HG02763 (cell line): ENCODE measurements around the gene RUFY3.
"Not testable (repeated sequence)": the region's sequence is repeated elsewhere in the genome, so short reads cannot be mapped to it uniquely, and the experiment has no call there.

ENCODE experiments used
- ATAC-seq: cut with Tn5 transposase; IDR thresholded peaks from one replicate; pipeline ENCODE4 v1.9.1; 2021; ENCODE audit warnings: mild to moderate bottlenecking, moderate library complexity; ENCODE audit not compliant: unreplicated experiment

RUFY3 gene

GRCh38 chr4:70705183-70706043 is 16.4 kb upstream of the RUFY3 start:
- peak; percentile 57 for ATAC-seq

- ATAC-seq = no peak
These were observed 15.7 kb upstream of the RUFY3 start for GRCh38 chr4:70706044-70706461.

GRCh38 chr4:70706516-70706915 is 15.2 kb upstream of the RUFY3 start:
- ATAC-seq = no peak

GRCh38 chr4:70709611-70710205 is 12.1 kb upstream of the RUFY3 start:
- no peak for ATAC-seq

- ATAC-seq = no peak
These were observed 10.2 kb upstream of the RUFY3 start for GRCh38 chr4:70711599-70711998.

GRCh38 chr4:70712150-70712549 is 9.6 kb upstream of the RUFY3 start:
- no peak for ATAC-seq

- ATAC-seq = no peak
These were observed 8.9 kb upstream of the RUFY3 start for GRCh38 chr4:70712604-70713452.

GRCh38 chr4:70713453-70714078 is 8.2 kb upstream of the RUFY3 start:
- peak; percentile 30 for ATAC-seq

GRCh38 chr4:70714079-70714887 is 7.5 kb upstream of the RUFY3 start:
- peak; percentile 38 for ATAC-seq

GRCh38 chr4:70715097-70715496 is 6.7 kb upstream of the RUFY3 start:
- no peak for ATAC-seq

GRCh38 chr4:70718811-70719604 is 2.8 kb upstream of the RUFY3 start:
- ATAC-seq = no peak

- no peak for ATAC-seq
These were observed 531 bp downstream of the RUFY3 start for GRCh38 chr4:70722199-70722791.

GRCh38 chr4:70724463-70724862 is 2.7 kb downstream of the RUFY3 start:
- ATAC-seq = no peak

GRCh38 chr4:70725633-70726032 is 3.9 kb downstream of the RUFY3 start:
- ATAC-seq = no peak

- not testable (repeated sequence) for ATAC-seq
These were observed 4.8 kb downstream of the RUFY3 start for GRCh38 chr4:70726515-70726914.

- no peak for ATAC-seq
These were observed 6.3 kb downstream of the RUFY3 start for GRCh38 chr4:70728091-70728490.

GRCh38 chr4:70732878-70733277 is 11.1 kb downstream of the RUFY3 start:
- ATAC-seq = not testable (repeated sequence)

- ATAC-seq = peak; percentile 89
These were observed 12.6 kb downstream of the RUFY3 start for GRCh38 chr4:70734168-70734954.
